Upper lobe of left lung (tissue), 4 donors: ENCODE measurements around the gene SOX5.

Source experiments
- CTCF ChIP-seq, 6 experiments: fragments of 450-650 bp in 4 of 6; fragments of 200-600 bp in 2 of 6; sonication (generic) in 2 of 6; IDR thresholded peaks; one replicate each; pipeline ENCODE4 v1.5.1; 2016 to 2019; ENCODE audit warnings: antibody characterized with exemption in 6 of 6
- EP300 ChIP-seq, 4 donors: sonication (generic); formaldehyde crosslinking; IDR thresholded peaks; one replicate each; pipeline ENCODE4 v1.5.1; 2017; ENCODE audit warnings: antibody characterized with exemption in 4 of 4, control low read depth in 2 of 4
- POLR2A ChIP-seq, 4 donors: fragments of 450-650 bp; IDR thresholded peaks; one replicate each; pipeline ENCODE4 v1.5.1; 2016 to 2017; ENCODE audit warnings: antibody characterized with exemption in 4 of 4, mild to moderate bottlenecking in 2 of 4
- POLR2AphosphoS5 ChIP-seq, 2 donors: sonication (generic); formaldehyde crosslinking; IDR thresholded peaks; one replicate each; pipeline ENCODE4 v1.5.1; 2017; ENCODE audit warnings: antibody characterized with exemption in 2 of 2

GRCh38 chr12:23948291-23948690, 1.2 kb downstream of the SOX5 start:
- TF ChIP-seq POLR2AphosphoS5 (IDR thresholded peaks at IDR 0.05): no peak
- no peak for TF ChIP-seq CTCF (IDR thresholded peaks at IDR 0.05)
- no peak for TF ChIP-seq POLR2A (IDR thresholded peaks at IDR 0.05)
- TF ChIP-seq EP300 (IDR thresholded peaks at IDR 0.05): no peak
